HUES6 (cell line): ENCODE measurements around the gene DLG5.

ENCODE experiments used
- H3K27ac ChIP-seq: 2 replicates; pipeline ENCODE4 v1.7.0; 2013; ENCODE audit warnings: low read depth, mild to moderate bottlenecking, low read length, inconsistent platforms
- H3K27me3 ChIP-seq: 2 replicates; pipeline ENCODE4 v1.6.1; 2013; ENCODE audit warnings: low read length; ENCODE audit not compliant: control insufficient read depth, insufficient read depth
- H3K36me3 ChIP-seq: 2 replicates; pipeline ENCODE4 v1.6.1; 2013; ENCODE audit warnings: low read length; ENCODE audit not compliant: control insufficient read depth, insufficient read depth
- H3K4me1 ChIP-seq: 2 replicates; pipeline ENCODE4 v1.6.1; 2013; ENCODE audit warnings: low read length; ENCODE audit not compliant: control insufficient read depth, insufficient read depth
- H3K4me3 ChIP-seq: 2 replicates; pipeline ENCODE4 v1.5.1; 2013; ENCODE audit warnings: low read depth, low read length
- H3K9ac ChIP-seq: one replicate; pipeline ENCODE4 v1.6.1; 2013; ENCODE audit warnings: mild to moderate bottlenecking, low read length
- H3K9me3 ChIP-seq: 2 replicates; pipeline ENCODE4 v1.6.1; 2013; ENCODE audit warnings: low read depth, low read length; ENCODE audit not compliant: control insufficient read depth, insufficient read depth

DLG5 gene

GRCh38 chr10:77887631-77888355 is 38.8 kb downstream of the DLG5 start:
- H3K4me1 ChIP-seq = peaks cover 80% of the 10 kb centered on the region
- no peaks in the 10 kb centered on the region for H3K36me3 ChIP-seq
- peak overlapping the region; percentile 16; the same call in 1 of the 2 replicates for H3K4me3 ChIP-seq
- peak overlapping the region; percentile 20 for H3K9ac ChIP-seq
- H3K9me3 ChIP-seq = no peaks in the 10 kb centered on the region
- no peaks in the 10 kb centered on the region for H3K27me3 ChIP-seq
- H3K27ac ChIP-seq = peak overlapping the region; percentile 11; the same call in 1 of the 2 replicates

- no peak overlapping the region for H3K27ac ChIP-seq
- H3K36me3 ChIP-seq = no peaks in the 10 kb centered on the region
- H3K9ac ChIP-seq = peak overlapping the region; percentile 29
Observed at GRCh38 chr10:77886795-77887355, 39.7 kb downstream of the DLG5 start.

GRCh38 chr10:77884181-77884580 is 42.4 kb downstream of the DLG5 start:
- Histone ChIP-seq H3K9ac (no peak overlapping the region), H3K36me3 (no peaks in the 10 kb centered on the region), H3K9me3 (no peaks in the 10 kb centered on the region), H3K4me1 (peaks cover 76% of the 10 kb centered on the region), H3K27ac (no peak overlapping the region), H3K27me3 (no peaks in the 10 kb centered on the region), H3K4me3 (no peak overlapping the region)

More at GRCh38 chr10:77886795-77887355, 39.7 kb downstream of the DLG5 start:
- Histone ChIP-seq H3K4me1 (peaks cover 82% of the 10 kb centered on the region), H3K4me3 (no peak overlapping the region), H3K9me3 (no peaks in the 10 kb centered on the region), H3K27me3 (no peaks in the 10 kb centered on the region)

- Histone ChIP-seq H3K27me3 (no peaks in the 10 kb centered on the region), H3K9ac (no peak overlapping the region), H3K27ac (no peak overlapping the region), H3K4me1 (peaks cover 74% of the 10 kb centered on the region), H3K36me3 (no peaks in the 10 kb centered on the region), H3K9me3 (no peaks in the 10 kb centered on the region), H3K4me3 (no peak overlapping the region)
Observed at GRCh38 chr10:77881636-77882035, 44.9 kb downstream of the DLG5 start.

GRCh38 chr10:77881222-77881621 is 45.3 kb downstream of the DLG5 start:
- peaks cover 71% of the 10 kb centered on the region for H3K4me1 ChIP-seq
- H3K9me3 ChIP-seq = no peaks in the 10 kb centered on the region
- no peaks in the 10 kb centered on the region for H3K36me3 ChIP-seq
- H3K9ac ChIP-seq = no peak overlapping the region
- H3K27me3 ChIP-seq = no peaks in the 10 kb centered on the region
- H3K4me3 ChIP-seq = no peak overlapping the region
- no peak overlapping the region for H3K27ac ChIP-seq

GRCh38 chr10:77879710-77880109 is 46.8 kb downstream of the DLG5 start:
- no peak overlapping the region for H3K9ac ChIP-seq
- no peaks in the 10 kb centered on the region for H3K36me3 ChIP-seq
- H3K27me3 ChIP-seq = no peaks in the 10 kb centered on the region
- no peak overlapping the region for H3K27ac ChIP-seq
- H3K4me1 ChIP-seq = peaks cover 66% of the 10 kb centered on the region
- H3K4me3 ChIP-seq = no peak overlapping the region
- no peaks in the 10 kb centered on the region for H3K9me3 ChIP-seq

- Histone ChIP-seq H3K27ac (peak overlapping the region; percentile 68; the same call in 1 of the 2 replicates), H3K27me3 (no peaks in the 10 kb centered on the region), H3K4me1 (peaks cover 66% of the 10 kb centered on the region), H3K9ac (peak overlapping the region; percentile 63), H3K4me3 (no peak overlapping the region), H3K36me3 (no peaks in the 10 kb centered on the region), H3K9me3 (no peaks in the 10 kb centered on the region)
Observed at GRCh38 chr10:77879065-77879464, 47.5 kb downstream of the DLG5 start.

- Histone ChIP-seq H3K9me3 (no peaks in the 10 kb centered on the region), H3K36me3 (no peaks in the 10 kb centered on the region), H3K4me1 (peaks cover 69% of the 10 kb centered on the region), H3K27me3 (no peaks in the 10 kb centered on the region), H3K4me3 (peak overlapping the region; percentile 28; the same call in 1 of the 2 replicates), H3K9ac (peak overlapping the region; percentile 63), H3K27ac (peak overlapping the region; percentile 68; the same call in 1 of the 2 replicates)
Observed at GRCh38 chr10:77877441-77878344, 48.9 kb downstream of the DLG5 start.

GRCh38 chr10:77875730-77876129 is 50.8 kb downstream of the DLG5 start:
- no peak overlapping the region for H3K4me3 ChIP-seq
- H3K27me3 ChIP-seq = no peaks in the 10 kb centered on the region
- peak overlapping the region; percentile 5; the same call in 1 of the 2 replicates for H3K27ac ChIP-seq
- H3K36me3 ChIP-seq = peaks cover 5% of the 10 kb centered on the region; the same call in 1 of the 2 replicates
- peaks cover 62% of the 10 kb centered on the region for H3K4me1 ChIP-seq
- H3K9ac ChIP-seq = no peak overlapping the region
- H3K9me3 ChIP-seq = no peaks in the 10 kb centered on the region

- no peak overlapping the region for H3K27ac ChIP-seq
- no peaks in the 10 kb centered on the region for H3K9me3 ChIP-seq
- peaks cover 64% of the 10 kb centered on the region for H3K4me1 ChIP-seq
- H3K27me3 ChIP-seq = no peaks in the 10 kb centered on the region
- peaks cover 5% of the 10 kb centered on the region; the same call in 1 of the 2 replicates for H3K36me3 ChIP-seq
- H3K4me3 ChIP-seq = no peak overlapping the region
- peak overlapping the region; percentile 3 for H3K9ac ChIP-seq
Observed at GRCh38 chr10:77874872-77875271, 51.7 kb downstream of the DLG5 start.
